EH (cell line): Measurements from ENCODE around the gene ZCCHC13.
"Not testable (repeated sequence)": the region's sequence is repeated elsewhere in the genome, so short reads cannot be mapped to it uniquely, and the experiment has no call there.

ENCODE experiments used
- DNase-seq: peaks from one replicate; pipeline ENCODE4 v3.0.0-alpha.2; 2015; ENCODE audit warnings: low read depth

Gene ZCCHC13

GRCh38 chrX:74324131-74324530 lies 20.2 kb downstream of the ZCCHC13 start:
- DNase-seq: no peak

GRCh38 chrX:74325130-74326059 lies 21.4 kb downstream of the ZCCHC13 start:
- DNase-seq: no peak

- DNase-seq: no peak
Measured at GRCh38 chrX:74338852-74339251, 34.9 kb downstream of the ZCCHC13 start.

- DNase-seq: no peak
Measured at GRCh38 chrX:74340051-74340450, 36.1 kb downstream of the ZCCHC13 start.

GRCh38 chrX:74342211-74342610 lies 38.2 kb downstream of the ZCCHC13 start:
- not testable (repeated sequence) for DNase-seq

GRCh38 chrX:74343343-74344279 lies 39.6 kb downstream of the ZCCHC13 start:
- DNase-seq: peak; percentile 95

- DNase-seq: no peak
Measured at GRCh38 chrX:74344280-74344622, 40.3 kb downstream of the ZCCHC13 start.

GRCh38 chrX:74346088-74346487 lies 42.1 kb downstream of the ZCCHC13 start:
- DNase-seq: no peak

- peak; percentile 69 for DNase-seq
Measured at GRCh38 chrX:74349387-74349786, 45.4 kb downstream of the ZCCHC13 start.

- DNase-seq: peak; percentile 47
Measured at GRCh38 chrX:74351760-74352159, 47.8 kb downstream of the ZCCHC13 start.

GRCh38 chrX:74353984-74354383 lies 50.0 kb downstream of the ZCCHC13 start:
- DNase-seq: no peak
